HK-2 (cell line): ENCODE results near the gene CCND3.

Experiments
- DNase-seq: peaks from one replicate; pipeline ENCODE4 v3.0.0-alpha.2; 2018; ENCODE audit not compliant: unreplicated experiment

Gene CCND3

DNA sequence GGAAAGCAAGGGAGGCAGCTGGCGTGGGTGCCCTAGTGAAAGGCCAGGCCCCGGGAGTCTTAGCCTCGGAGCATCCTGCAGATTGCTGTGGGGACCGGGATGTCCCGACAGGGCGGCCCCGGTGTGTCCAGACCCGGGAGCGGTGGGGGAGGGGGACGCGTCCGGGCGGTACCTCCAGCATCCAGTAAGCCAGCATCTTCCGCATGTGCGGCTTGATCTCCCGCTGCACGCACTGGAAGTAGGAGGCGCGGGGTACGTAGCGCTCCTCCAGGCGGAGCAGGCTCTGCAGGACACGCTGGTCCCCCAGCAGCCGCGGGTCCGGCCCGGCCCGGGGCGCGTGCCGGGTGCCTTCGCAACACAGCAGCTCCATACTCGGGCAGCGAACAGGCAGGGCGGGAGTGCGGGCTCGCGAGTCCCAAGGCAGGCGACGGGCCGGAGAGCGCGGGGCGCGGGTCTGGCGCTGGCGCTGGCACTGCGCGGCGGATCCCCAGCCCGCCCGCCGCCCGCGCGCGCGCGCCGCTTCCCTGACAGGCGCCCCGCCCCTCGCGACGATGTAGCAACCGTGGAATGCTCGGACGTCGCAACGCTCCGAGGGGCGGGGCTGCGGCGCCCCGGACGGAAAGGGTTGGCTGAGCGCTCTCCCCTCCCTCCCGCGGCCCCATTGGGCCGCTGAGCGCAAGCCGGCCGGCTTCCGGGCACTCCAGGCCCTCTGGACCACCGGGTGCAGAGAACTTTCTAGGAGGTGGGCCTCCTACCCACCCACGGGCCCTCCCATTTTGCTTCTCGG, at the start of gene CCND3:
TSS of gene CCND3 (minus strand) at position 529 of the 787 bp plus-strand sequence. CDS start at position 370, 159 bp downstream.
- DNase-seq, result peak; percentile 90

DNA sequence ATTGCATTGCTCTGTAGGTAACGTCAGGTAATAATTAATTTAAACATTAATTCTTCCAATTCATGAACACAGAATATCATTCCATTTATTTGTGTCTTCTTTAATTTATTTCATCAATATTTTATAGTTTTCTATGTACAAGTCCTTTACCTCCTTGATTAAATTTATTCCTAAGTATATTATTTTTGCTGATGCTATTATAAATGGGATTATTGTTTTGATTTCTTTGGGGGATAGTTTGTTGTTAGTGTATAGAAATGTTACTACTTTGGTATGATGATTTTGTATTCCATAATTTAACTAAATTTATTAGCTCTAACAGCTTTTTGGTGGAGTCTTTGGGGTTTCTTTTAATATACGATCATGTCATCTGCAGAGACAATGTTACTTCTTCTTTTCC, 44.7 kb upstream of the CCND3 start:
- DNase-seq, result no peak

- DNase-seq, result no peak
These were observed 43.0 kb upstream of the CCND3 start for GRCh38 chr6:41984623-41985022.

DNA sequence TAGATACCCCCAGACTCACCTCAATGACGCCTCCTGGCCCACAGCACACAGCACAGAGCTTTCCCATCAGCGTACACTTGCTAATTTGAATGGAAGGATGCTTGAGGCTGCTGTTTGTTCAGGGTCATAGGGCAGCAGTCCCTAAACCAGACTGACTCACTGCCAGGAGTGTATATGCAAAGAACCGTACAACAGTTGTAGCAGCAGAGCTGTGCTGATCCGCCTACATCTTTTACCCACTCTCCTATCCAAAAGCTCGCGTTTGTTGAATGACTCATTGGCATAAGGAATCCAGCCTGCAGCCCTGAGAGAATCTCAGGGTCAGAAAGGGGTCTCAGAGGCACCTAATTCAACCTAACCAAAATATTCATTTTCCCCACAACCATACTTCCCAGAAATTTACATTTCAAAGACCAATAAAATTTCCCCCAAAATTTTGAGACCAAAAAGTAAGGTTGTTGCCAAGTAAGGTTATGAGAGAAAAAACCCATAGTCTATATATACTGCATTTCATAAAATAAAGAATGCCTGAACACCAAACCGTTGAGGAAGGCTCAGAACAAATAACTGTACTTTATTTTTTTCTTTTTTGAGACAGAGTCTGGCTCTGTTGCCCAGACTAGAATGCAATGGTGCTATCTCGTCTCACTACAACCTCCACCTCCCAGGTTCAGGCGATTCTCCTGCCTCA, 35.3 kb upstream of the CCND3 start:
- DNase-seq, result no peak

DNA sequence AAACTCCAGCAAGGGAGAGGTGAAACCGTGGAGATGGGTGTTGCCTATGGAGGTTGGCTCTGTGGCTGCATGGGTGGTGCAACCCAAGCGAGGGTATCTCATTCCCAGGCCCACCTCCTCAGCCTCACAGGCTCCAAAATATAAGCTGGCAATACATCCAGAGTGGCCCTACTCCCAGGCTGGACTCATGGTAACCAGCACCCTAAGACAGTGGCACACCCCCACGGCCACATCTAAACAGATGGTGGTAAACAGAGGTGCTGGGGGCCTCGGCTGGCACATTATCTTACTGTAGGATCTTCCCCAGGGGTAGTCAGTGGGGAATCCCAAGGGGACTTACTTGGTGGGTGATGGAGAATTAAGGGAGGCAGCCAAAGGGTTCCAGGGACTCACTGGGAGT, 33.7 kb upstream of the CCND3 start:
- DNase-seq, result no peak

- DNase-seq, result no peak
These were observed 32.7 kb upstream of the CCND3 start for GRCh38 chr6:41974281-41974825.

GRCh38 chr6:41972826-41973225, 31.2 kb upstream of the CCND3 start:
- no peak for DNase-seq

DNA sequence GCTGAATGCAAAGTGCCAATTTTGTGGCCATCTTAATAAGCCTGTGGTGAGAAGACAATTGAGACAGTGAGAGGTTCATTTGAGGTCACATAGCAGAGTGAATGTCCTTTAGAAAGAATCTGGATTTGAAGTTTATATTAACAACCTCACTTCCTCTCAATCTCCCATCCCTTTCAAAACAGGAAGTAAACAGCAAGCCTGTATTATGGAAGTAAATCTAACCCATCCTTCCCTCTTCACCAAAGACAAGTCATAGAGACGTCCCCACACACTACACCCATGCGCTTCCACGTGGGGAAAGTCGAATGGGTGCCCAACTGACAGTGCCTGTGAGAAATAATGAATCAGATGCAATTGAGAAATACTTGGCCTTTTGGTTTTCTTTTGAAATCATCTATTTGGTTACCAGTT, 28.8 kb upstream of the CCND3 start:
- DNase-seq, result no peak

GRCh38 chr6:41967312-41968287, 26.0 kb upstream of the CCND3 start:
- DNase-seq, result peak; percentile 22

DNA sequence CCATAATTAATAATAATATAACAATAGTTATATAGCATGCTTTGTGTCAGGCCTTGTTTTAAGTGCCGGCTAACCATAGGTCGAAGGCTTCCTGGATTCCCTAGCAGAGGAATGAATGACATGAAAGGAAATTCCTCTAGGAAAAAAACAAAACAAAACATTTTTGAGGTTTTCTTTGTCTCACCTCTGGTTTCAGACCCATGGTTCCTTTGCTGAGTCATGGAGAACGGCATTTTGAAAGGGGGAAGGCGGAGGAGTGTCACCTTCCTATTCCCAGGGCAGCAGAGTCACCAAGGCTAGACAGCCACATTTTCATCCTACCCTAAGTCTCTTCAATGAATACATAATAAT, 25.3 kb upstream of the CCND3 start:
- peak; percentile 71 for DNase-seq

DNA sequence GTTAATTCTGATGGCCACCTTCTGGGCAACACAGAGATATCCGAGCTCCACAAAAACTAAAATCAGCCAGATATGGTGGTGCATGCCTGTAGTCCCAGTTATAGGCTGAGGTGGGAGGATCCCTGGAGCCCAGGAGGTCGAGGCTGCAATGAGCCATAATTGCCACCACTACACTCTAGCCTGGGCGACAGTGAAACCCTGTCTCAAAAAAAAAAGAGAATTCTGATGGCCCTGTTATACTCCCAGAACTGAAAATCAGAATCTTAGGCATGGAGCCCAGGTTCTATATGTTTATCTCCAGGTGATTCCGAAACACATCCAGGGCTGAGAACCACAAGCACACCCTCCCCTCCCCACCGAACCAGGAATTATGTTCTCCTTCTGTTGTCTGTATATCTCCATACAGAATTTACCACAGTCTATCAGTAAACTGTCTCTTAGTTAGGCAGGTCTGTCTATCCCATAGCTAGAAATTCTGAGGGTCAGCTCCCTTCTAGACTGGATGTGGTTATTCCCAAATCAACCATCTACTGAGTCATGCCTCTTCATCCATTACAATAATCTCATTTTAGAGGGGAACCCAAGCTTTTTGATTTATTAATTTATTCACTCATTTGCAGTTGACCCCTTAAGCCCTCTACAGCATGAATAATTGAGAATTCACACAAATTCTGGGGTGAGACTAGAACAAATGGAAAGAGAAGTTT, 24.8 kb upstream of the CCND3 start:
- peak; percentile 10 for DNase-seq

DNA sequence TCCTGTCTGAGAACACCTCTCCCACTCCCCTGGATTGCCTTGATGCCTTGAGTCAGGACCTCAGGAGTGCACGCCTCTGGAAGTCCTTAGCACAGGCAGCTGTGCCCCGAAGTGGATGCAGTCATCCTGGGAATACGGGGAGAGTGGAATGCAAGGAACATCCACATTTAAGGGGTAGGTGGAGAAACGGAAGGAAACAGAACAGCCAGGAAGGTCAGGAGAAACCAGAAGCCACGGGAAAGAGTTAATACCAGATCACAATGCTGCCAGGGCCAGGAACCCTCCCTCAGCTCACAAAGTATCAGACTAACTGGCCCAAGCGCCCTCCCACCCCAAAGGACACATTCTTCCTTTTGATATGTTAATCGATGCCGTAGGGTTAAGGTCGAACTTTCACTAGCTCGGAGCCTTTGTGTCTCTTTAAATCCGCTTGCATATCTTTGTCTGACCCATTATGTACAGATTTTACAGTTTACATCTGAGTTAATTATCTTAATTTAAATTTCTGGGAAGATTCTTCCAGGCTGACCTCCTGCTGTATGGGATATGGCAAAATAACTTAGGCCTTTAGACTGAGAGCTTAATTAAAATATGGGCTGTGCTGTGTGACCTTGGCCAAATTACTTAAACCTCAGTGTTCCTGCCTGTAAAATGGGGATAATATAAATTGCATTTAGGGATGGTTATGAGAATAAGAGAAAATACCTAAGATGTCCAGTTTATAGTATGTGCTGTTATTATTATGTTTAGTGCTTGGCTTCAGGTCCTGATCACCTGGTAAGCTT, 24.0 kb upstream of the CCND3 start:
- DNase-seq, result no peak

- DNase-seq, result no peak
These were observed 22.7 kb upstream of the CCND3 start for GRCh38 chr6:41964201-41964887.

DNA sequence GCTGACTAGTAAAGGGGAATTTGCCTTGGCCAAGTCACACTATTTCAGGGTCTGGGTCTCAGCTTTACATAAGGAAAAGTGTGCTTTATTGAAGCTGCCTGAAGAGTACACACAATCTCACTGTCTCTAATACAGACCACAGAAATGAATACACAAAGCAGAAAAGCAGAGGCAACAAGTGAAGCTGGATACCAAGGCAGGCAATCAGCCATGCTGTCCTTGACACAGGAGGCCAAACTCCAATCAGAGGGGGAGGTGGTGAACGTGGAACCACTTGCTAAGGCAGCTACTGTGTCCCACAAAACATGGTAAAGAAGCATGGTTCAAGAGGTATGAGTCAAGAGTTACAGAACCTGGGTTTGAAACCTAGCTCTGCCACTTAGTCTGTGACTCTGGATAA, 21.8 kb upstream of the CCND3 start:
- no peak for DNase-seq

DNA sequence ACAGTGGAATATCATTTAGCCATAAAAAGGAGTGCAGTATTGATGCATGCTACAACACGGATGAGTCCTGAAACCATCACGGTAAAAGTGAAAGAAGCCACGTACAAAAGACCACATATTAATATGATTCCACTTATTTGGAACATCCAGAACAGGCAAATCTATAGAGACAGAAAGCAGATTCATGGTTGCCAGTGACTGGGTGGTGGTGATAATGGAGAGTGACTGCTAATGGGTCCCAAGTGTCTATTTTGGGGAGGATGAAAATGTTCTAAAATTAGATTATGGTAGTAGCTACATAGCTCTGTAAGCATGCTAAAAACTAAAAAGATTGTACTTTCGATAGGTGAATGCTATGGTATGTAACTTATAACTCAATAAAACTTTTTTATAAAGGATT, 18.4 kb upstream of the CCND3 start:
- DNase-seq, result no peak

DNA sequence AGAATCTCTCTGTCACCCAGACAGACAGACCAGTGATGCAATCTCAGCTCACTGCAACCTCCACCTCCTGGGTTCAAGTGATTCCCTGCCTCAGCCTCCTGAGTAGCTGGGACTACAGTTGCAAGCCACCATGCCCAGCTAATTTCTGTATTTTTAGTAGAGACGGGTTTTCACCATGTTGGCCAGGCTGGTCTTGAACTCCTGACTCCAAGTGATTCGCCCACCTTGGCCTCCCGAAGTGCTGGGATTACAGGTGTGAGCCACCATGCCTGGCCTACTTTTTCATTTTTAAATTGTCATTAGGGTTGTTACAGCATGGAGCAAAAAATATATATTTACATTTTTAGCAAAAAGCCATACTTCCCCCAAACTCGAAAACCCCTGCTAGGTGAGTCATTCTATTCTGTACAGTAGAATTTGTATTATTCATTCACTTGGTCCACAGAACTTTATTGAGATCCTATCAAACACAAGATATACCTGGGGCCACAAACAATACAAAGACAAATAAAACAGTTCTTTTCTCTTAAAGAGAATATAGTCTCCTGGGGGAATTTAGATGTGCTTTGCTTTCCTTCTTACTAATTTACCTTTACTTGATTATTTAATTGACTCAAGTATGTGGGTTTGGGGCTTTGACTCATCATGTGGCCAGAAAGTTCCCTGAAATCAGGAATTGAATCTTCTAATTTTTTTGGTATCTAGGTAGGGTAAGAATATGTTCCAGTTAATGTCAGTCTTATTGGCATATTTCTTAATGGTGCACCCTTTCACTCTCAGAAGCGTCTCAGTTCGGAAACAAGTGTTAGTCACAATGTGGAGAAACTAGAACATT, 16.6 kb upstream of the CCND3 start:
- no peak for DNase-seq

DNA sequence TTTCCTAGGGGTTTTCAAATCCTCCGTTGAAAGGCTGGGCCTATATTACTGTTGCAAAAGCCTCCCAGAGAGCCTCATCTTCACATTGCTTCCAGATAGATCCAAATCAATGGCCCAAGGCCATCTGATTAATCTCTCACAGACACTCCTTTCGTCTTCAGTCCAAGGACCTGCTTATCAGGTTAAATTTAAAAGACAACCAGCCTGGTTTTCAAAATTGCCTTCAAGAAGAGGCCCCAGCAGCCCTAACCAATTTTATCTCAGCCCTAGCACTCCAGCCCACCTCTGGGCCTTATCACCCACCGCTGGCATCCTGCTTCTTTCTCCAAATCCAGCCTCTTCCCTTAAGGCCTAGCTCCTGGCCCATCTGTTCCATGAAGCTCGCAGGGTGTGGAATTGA, 15.5 kb upstream of the CCND3 start:
- DNase-seq, result no peak

DNA sequence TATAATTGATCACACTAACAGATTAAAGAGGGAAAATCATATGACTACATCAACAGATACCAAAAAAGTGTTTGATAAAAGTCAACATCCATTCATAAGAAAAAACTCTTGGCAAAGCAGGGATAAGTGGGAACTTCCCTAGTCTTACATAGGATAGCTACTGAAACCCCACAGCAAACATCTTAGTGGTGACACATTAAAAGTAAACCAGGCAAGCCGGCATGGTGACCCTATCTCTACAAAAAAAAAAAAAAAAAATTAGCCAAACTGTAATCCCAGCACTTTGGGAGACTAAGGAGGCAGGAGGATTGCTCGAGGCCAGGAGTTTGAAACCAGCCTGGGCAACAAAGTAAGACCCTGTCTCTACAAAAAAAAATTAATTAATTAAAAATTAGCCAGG, 13.8 kb upstream of the CCND3 start:
- no peak for DNase-seq

- no peak for DNase-seq
These were observed 13.1 kb upstream of the CCND3 start for GRCh38 chr6:41954668-41955067.
